Endodermal cell (in vitro differentiated cells): ENCODE results near the gene PCSK2. TPM values are rescaled to one million over a fixed set of nuclear protein-coding genes. Genes with fewer than 3 reads are reported as not detected.
A peak's percentile ranks its signal among the peaks of the same experiment; 100 is the strongest.

Source experiments
- DNase-seq: peaks from one replicate; pipeline ENCODE4 v3.0.0-alpha.2; 2017
- H3K27ac ChIP-seq: 2 replicates; pipeline ENCODE4 v1.5.1; 2013; ENCODE audit warnings: mild to moderate bottlenecking, low read depth, low read length, moderate library complexity
- H3K27me3 ChIP-seq: 2 replicates; pipeline ENCODE4 v1.6.1; 2013; ENCODE audit warnings: mild to moderate bottlenecking, low read length, moderate library complexity; ENCODE audit not compliant: insufficient read depth, control insufficient read depth, poor library complexity, severe bottlenecking
- H3K36me3 ChIP-seq: 2 replicates; pipeline ENCODE4 v1.7.0; 2013; ENCODE audit warnings: mild to moderate bottlenecking, low read length, moderate library complexity; ENCODE audit not compliant: control insufficient read depth, insufficient read depth
- H3K4me1 ChIP-seq: one replicate; pipeline ENCODE4 v1.7.0; 2013; ENCODE audit warnings: low read length; ENCODE audit not compliant: control insufficient read depth, insufficient read depth
- H3K4me3 ChIP-seq: 2 replicates; pipeline ENCODE4 v1.5.1; 2013; ENCODE audit warnings: mild to moderate bottlenecking, low read length, moderate library complexity
- H3K9ac ChIP-seq: 2 replicates; pipeline ENCODE4 v1.6.1; 2013; ENCODE audit warnings: mild to moderate bottlenecking, low read length, moderate library complexity; ENCODE audit not compliant: poor library complexity, severe bottlenecking; ENCODE audit errors: extremely low read depth
- H3K9me3 ChIP-seq: 2 replicates; pipeline ENCODE4 v1.6.1; 2013; ENCODE audit warnings: mild to moderate bottlenecking, low read length, moderate library complexity; ENCODE audit not compliant: control insufficient read depth
- H3K27ac Mint-ChIP-seq: 2 replicates; pipeline ENCODE4 v1.8.0; 2020; ENCODE audit warnings: mixed read lengths
- H3K27me3 Mint-ChIP-seq: 2 replicates; pipeline ENCODE4 v1.8.0; 2021; ENCODE audit warnings: mild to moderate bottlenecking, mixed read lengths; ENCODE audit not compliant: insufficient read depth
- H3K36me3 Mint-ChIP-seq: 2 replicates; pipeline ENCODE4 v1.8.0; 2020; ENCODE audit warnings: low read depth, mixed read lengths
- H3K4me1 Mint-ChIP-seq: 2 replicates; pipeline ENCODE4 v1.8.0; 2020; ENCODE audit warnings: mixed read lengths
- H3K4me3 Mint-ChIP-seq: 2 replicates; pipeline ENCODE4 v1.8.0; 2020; ENCODE audit warnings: mild to moderate bottlenecking, moderate library complexity, mixed read lengths
- H3K9me3 Mint-ChIP-seq: 2 replicates; pipeline ENCODE4 v1.8.0; 2020; ENCODE audit warnings: mild to moderate bottlenecking, mixed read lengths
- WGBS, 2 experiments: methylation state at CpG; one replicate each; pipeline versions ENCODE4 v1.1.5 to v1.1.7; 2013; ENCODE audit warnings: missing lambda C conversion rate in 2 of 2, mixed read lengths in 1 of 2; ENCODE audit not compliant: insufficient coverage in 1 of 2, insufficient read length in 1 of 2; 5-methylcytosine and 5-hydroxymethylcytosine counted together
- total RNA-seq, 2 donors: library from RNA; stranded (reverse); fragmentation: NEBNext Ultra II Directional in 1 of 2; extraction: Animal tissue kit (Norgen Biotek cat#: 25700) in 1 of 2; gene quantifications; 2 replicates in 1 of 2; 3 replicates in 1 of 2; pipeline ENCODE4 v1.2.1, GENCODE V29; 2021
- TF ChIP-seq, protein P1 (sequence below): fragments of 200-600 bp; sonication (generic); conservative IDR thresholded peaks from 2 replicates; pipeline ENCODE4 v1.5.0; 2021; ENCODE audit warnings: antibody characterized with exemption, mild to moderate bottlenecking

PCSK2 gene
- total RNA-seq, 2 donors from 2014 or later: 3.0 to 4.8 TPM

DNA sequence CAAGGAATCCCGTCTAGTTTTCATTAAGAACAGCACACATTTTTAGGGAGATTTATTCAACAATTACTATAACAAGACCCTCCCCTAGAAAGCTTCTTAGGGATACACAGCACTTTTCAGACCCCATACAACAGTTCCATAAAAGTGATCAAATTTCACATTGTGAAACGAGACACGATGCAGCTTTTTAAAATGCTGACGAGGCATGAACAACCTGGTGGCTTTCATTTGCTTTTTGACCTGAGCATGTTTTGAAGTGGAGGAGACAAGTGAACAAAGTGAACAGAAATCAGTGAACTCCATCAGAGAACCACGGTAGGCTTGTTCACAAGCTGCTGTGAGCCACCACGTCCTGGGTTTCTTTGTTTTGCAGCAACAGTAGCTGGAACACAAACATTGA lies 112.2 kb downstream of the PCSK2 start:
- Mint-ChIP-seq H3K4me1 (peaks cover 16% of the 10 kb centered on the region), H3K9me3 (no peaks in the 10 kb centered on the region), H3K27me3 (no peaks in the 10 kb centered on the region), H3K36me3 (no peaks in the 10 kb centered on the region), H3K27ac (no peak overlapping the region), H3K4me3 (no peak overlapping the region)
- Histone ChIP-seq H3K9ac (no peak overlapping the region), H3K27me3 (no peaks in the 10 kb centered on the region), H3K4me1 (no peaks in the 10 kb centered on the region), H3K9me3 (no peaks in the 10 kb centered on the region), H3K36me3 (no peaks in the 10 kb centered on the region), H3K4me3 (no peak overlapping the region), H3K27ac (no peak overlapping the region)
- WGBS, 2 experiments: 83 to 86% methylated on average over 6 of the region's 6 CpGs
- DNase-seq: no peak
- TF ChIP-seq, protein P1, sequence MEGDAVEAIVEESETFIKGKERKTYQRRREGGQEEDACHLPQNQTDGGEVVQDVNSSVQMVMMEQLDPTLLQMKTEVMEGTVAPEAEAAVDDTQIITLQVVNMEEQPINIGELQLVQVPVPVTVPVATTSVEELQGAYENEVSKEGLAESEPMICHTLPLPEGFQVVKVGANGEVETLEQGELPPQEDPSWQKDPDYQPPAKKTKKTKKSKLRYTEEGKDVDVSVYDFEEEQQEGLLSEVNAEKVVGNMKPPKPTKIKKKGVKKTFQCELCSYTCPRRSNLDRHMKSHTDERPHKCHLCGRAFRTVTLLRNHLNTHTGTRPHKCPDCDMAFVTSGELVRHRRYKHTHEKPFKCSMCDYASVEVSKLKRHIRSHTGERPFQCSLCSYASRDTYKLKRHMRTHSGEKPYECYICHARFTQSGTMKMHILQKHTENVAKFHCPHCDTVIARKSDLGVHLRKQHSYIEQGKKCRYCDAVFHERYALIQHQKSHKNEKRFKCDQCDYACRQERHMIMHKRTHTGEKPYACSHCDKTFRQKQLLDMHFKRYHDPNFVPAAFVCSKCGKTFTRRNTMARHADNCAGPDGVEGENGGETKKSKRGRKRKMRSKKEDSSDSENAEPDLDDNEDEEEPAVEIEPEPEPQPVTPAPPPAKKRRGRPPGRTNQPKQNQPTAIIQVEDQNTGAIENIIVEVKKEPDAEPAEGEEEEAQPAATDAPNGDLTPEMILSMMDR: no peak

DNA sequence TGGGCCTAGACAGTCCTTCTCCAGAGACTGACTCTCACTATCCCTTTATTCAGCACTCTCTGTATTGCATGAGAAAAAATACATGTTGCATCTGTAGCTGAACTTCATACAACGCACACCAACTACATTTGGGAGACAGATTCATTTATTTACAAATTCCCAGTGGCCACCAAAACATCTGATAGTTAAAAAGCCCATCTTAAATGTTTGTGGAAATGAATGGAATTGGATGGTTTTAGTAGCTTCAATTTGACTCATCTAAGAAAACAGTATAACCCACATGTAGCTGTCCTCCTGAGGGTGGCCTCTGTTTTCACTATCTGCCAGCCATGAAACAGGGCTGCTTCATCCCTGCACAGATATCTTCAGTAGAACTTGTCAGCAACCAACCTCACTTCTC lies 116.3 kb downstream of the PCSK2 start:
- no peaks in the 10 kb centered on the region for H3K36me3 ChIP-seq
- Mint-ChIP-seq H3K4me1 (peaks cover 30% of the 10 kb centered on the region), H3K36me3 (no peaks in the 10 kb centered on the region), H3K9me3 (no peaks in the 10 kb centered on the region), H3K27me3 (peaks cover 7% of the 10 kb centered on the region), H3K4me3 (no peak overlapping the region), H3K27ac (no peak overlapping the region)
- TF ChIP-seq, protein P1: no peak
- H3K4me1 ChIP-seq: peaks cover under 1% of the 10 kb centered on the region
- H3K4me3 ChIP-seq: no peak overlapping the region
- no peak overlapping the region for H3K27ac ChIP-seq
- WGBS, 2 experiments: 100% methylated on average over 1 of the region's 1 CpG; no CpG with 5 or more reads in 1 of the 2 experiments
- no peaks in the 10 kb centered on the region for H3K9me3 ChIP-seq
- H3K27me3 ChIP-seq: no peaks in the 10 kb centered on the region
- no peak overlapping the region for H3K9ac ChIP-seq
- no peak for DNase-seq

DNA sequence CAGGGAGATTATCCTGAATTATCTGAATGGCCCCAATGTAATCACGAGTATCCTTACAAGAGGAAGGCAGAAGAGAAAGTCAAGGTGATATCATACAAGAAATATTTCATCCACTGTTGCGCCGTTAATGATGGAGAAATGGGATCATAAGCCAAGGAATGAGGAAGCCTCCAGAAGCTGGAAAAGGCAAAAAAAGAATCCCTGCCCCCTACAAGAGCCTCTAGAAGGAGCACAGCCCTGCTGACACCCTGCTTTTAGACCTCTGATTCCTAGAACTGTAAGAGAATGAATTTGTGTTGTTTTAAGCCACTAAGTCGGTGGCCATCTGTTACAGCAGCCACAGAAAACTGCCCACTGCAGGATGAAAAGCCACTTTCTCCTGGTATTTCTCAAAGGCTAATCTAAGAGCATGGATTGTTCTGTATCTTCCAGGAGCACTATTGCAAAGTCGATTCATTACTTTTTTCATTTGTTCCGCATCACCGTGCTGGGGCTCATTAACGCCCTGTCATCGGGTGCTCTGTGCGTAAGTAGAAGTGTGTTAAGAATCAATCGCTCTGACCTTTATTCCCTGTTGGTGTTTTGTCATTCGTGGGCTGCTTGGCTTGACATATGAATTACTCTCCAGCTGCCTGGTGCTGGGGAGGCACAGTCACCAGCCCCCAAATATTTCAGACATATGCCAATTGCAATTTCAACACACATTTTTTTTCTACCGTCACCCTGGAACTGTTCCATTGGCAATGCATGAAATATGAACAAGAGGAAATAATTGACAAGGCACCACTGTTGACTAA lies 117.0 kb downstream of the PCSK2 start:
- 78 to 79% methylated on average over 9 to 13 of the region's 13 CpGs for WGBS, 2 experiments
- no peaks in the 10 kb centered on the region for H3K36me3 ChIP-seq

More for the DNA sequence above, 117.0 kb downstream of the PCSK2 start:
- peak; percentile 56 for DNase-seq
- H3K27me3 Mint-ChIP-seq: peaks cover 7% of the 10 kb centered on the region
- Histone ChIP-seq H3K27ac (no peak overlapping the region), H3K4me3 (no peak overlapping the region), H3K9ac (no peak overlapping the region), H3K4me1 (peaks cover 4% of the 10 kb centered on the region), H3K9me3 (no peaks in the 10 kb centered on the region), H3K27me3 (no peaks in the 10 kb centered on the region)
- no peaks in the 10 kb centered on the region for H3K9me3 Mint-ChIP-seq
- peaks cover 31% of the 10 kb centered on the region for H3K4me1 Mint-ChIP-seq
- TF ChIP-seq, protein P1: no peak
- H3K36me3 Mint-ChIP-seq: no peaks in the 10 kb centered on the region
- no peak overlapping the region for H3K27ac Mint-ChIP-seq
- no peak overlapping the region for H3K4me3 Mint-ChIP-seq
